Measurements from ENCODE around the gene GPC3. TPM values are rescaled to one million over a fixed set of nuclear protein-coding genes. Genes with fewer than 3 reads are reported as not detected.

The GPC3 gene
- polyA plus RNA-seq, 1 experiment = not detected

- Histone ChIP-seq H3K4me3 (ENCODE audit: low read depth, low read length) (no peak overlapping the region), H3K36me3 (ENCODE audit: control insufficient read depth, insufficient read depth, low read length) (no peaks in the 10 kb centered on the region), H3K27me3 (ENCODE audit: control insufficient read depth, insufficient read depth, low read length) (no peaks in the 10 kb centered on the region)
- ChIA-PET CTCF (no interaction called here), POLR2A (no interaction called here)
- DNase-seq (ENCODE audit: low read depth) = no peak
- TF ChIP-seq CTCF (IDR thresholded peaks at IDR 0.05; ENCODE audit: insufficient read depth, low read depth, low read length) = no peak
Observed at GRCh38 chrX:133876646-133877045, 108.7 kb downstream of the GPC3 start.

GRCh38 chrX:133869270-133869669 lies 116.1 kb downstream of the GPC3 start:
- DNase-seq (ENCODE audit: low read depth) = no peak
- Histone ChIP-seq H3K36me3 (ENCODE audit: control insufficient read depth, insufficient read depth, low read length) (no peaks in the 10 kb centered on the region), H3K27me3 (ENCODE audit: control insufficient read depth, insufficient read depth, low read length) (no peaks in the 10 kb centered on the region), H3K4me3 (ENCODE audit: low read depth, low read length) (no peak overlapping the region)
- ChIA-PET CTCF (interaction anchor here (1.0 kb wide), 1 partner anchor 15 kb away, joined by 4 read pairs; no protein-coding TSS in a partner anchor), POLR2A (no interaction called here)
- no peak for TF ChIP-seq CTCF (IDR thresholded peaks at IDR 0.05; ENCODE audit: insufficient read depth, low read depth, low read length)

- POLR2A ChIA-PET = no interaction called here
- H3K36me3 ChIP-seq (ENCODE audit: control insufficient read depth, insufficient read depth, low read length) = no peaks in the 10 kb centered on the region
- DNase-seq (ENCODE audit: low read depth) = no peak
- TF ChIP-seq CTCF (IDR thresholded peaks at IDR 0.05; ENCODE audit: insufficient read depth, low read depth, low read length) = no peak
- no peak overlapping the region for H3K4me3 ChIP-seq (ENCODE audit: low read depth, low read length)
- CTCF ChIA-PET = no interaction called here
- H3K27me3 ChIP-seq (ENCODE audit: control insufficient read depth, insufficient read depth, low read length) = no peaks in the 10 kb centered on the region
Observed at GRCh38 chrX:133868682-133869081, 116.7 kb downstream of the GPC3 start.

- TF ChIP-seq CTCF (IDR thresholded peaks at IDR 0.05; ENCODE audit: insufficient read depth, low read depth, low read length) = no peak
- no peaks in the 10 kb centered on the region for H3K27me3 ChIP-seq (ENCODE audit: control insufficient read depth, insufficient read depth, low read length)
- no peaks in the 10 kb centered on the region for H3K36me3 ChIP-seq (ENCODE audit: control insufficient read depth, insufficient read depth, low read length)
- DNase-seq (ENCODE audit: low read depth) = no peak
- ChIA-PET POLR2A (no interaction called here), CTCF (no interaction called here)
- no peak overlapping the region for H3K4me3 ChIP-seq (ENCODE audit: low read depth, low read length)
Observed at GRCh38 chrX:133868250-133868649, 117.1 kb downstream of the GPC3 start.

GRCh38 chrX:133865761-133866471 lies 119.5 kb downstream of the GPC3 start:
- DNase-seq (ENCODE audit: low read depth) = no peak
- no peak for TF ChIP-seq CTCF (IDR thresholded peaks at IDR 0.05; ENCODE audit: insufficient read depth, low read depth, low read length)
- CTCF ChIA-PET = no interaction called here
- H3K4me3 ChIP-seq (ENCODE audit: low read depth, low read length) = no peak overlapping the region
- no peaks in the 10 kb centered on the region for H3K36me3 ChIP-seq (ENCODE audit: control insufficient read depth, insufficient read depth, low read length)
- POLR2A ChIA-PET = no interaction called here
- no peaks in the 10 kb centered on the region for H3K27me3 ChIP-seq (ENCODE audit: control insufficient read depth, insufficient read depth, low read length)

Measured in BJ (cell line).